MM.1S (cell line): ENCODE data around the gene RCOR1.

Experiments
- DNase-seq: peaks from one replicate; pipeline ENCODE4 v3.0.0-alpha.2; 2015
- H2AFZ ChIP-seq: fragments of 300-600 bp; sonication (generic); 2 replicates; pipeline ENCODE4 v1.6.0; 2016; ENCODE audit warnings: antibody characterized with exemption, low read length
- H3F3A ChIP-seq: fragments of 300-600 bp; sonication (generic); 2 replicates; pipeline ENCODE4 v1.6.1; 2016; ENCODE audit warnings: mild to moderate bottlenecking, antibody characterized with exemption, low read length, moderate library complexity, mixed read lengths; ENCODE audit not compliant: insufficient read depth
- H3K27ac ChIP-seq: fragments of 300-600 bp; sonication (generic); 2 replicates; pipeline ENCODE4 v1.5.1; 2016; ENCODE audit warnings: mild to moderate bottlenecking, low read length
- H3K27me3 ChIP-seq: fragments of 300-600 bp; sonication (generic); replicated peaks from 2 replicates; pipeline ENCODE4 v1.6.0; 2016; ENCODE audit warnings: low read length; ENCODE audit not compliant: insufficient read depth
- H3K36me3 ChIP-seq: fragments of 300-600 bp; sonication (generic); replicated peaks from 2 replicates; pipeline ENCODE4 v1.6.1; 2016; ENCODE audit warnings: mild to moderate bottlenecking, low read length, mixed read lengths; ENCODE audit not compliant: insufficient read depth
- H3K4me1 ChIP-seq: fragments of 300-600 bp; sonication (generic); 2 replicates; pipeline ENCODE4 v1.6.1; 2016; ENCODE audit warnings: low read length, mixed read lengths
- H3K4me2 ChIP-seq: fragments of 300-600 bp; sonication (generic); 2 replicates; pipeline ENCODE4 v1.6.0; 2016; ENCODE audit warnings: low read depth, low read length
- H3K4me3 ChIP-seq: fragments of 300-600 bp; sonication (generic); 2 replicates; pipeline ENCODE4 v1.5.1; 2016; ENCODE audit warnings: low read length, mixed read lengths
- H3K79me2 ChIP-seq: fragments of 300-600 bp; sonication (generic); 2 replicates; pipeline ENCODE4 v1.6.1; 2016; ENCODE audit warnings: mixed run types, low read length, mixed read lengths
- H3K9ac ChIP-seq: fragments of 300-600 bp; sonication (generic); 2 replicates; pipeline ENCODE4 v1.6.1; 2016; ENCODE audit warnings: low read length, mixed read lengths
- H3K9me2 ChIP-seq: fragments of 300-600 bp; sonication (generic); replicated peaks from 2 replicates; pipeline ENCODE4 v1.6.1; 2016; ENCODE audit warnings: mild to moderate bottlenecking, low read length, mixed read lengths; ENCODE audit not compliant: insufficient read depth
- H3K9me3 ChIP-seq: fragments of 300-600 bp; sonication (generic); replicated peaks from 2 replicates; pipeline ENCODE4 v1.6.1; 2016; ENCODE audit warnings: mild to moderate bottlenecking, low read length, mixed read lengths; ENCODE audit not compliant: insufficient read depth
- H4K20me1 ChIP-seq: fragments of 300-600 bp; sonication (generic); 2 replicates; pipeline ENCODE4 v1.6.1; 2016; ENCODE audit warnings: mild to moderate bottlenecking, low read length, moderate library complexity, mixed read lengths; ENCODE audit not compliant: insufficient read depth
- CTCF ChIP-seq: fragments of 300-600 bp; sonication (generic); IDR thresholded peaks from 2 replicates; pipeline ENCODE4 v1.5.1; 2016; ENCODE audit warnings: antibody characterized with exemption, low read length, mixed read lengths
- EZH2 ChIP-seq: fragments of 300-600 bp; sonication (generic); optimal IDR thresholded peaks from 2 replicates; pipeline ENCODE3; 2017; ENCODE audit warnings: low read depth, mild to moderate bottlenecking, antibody characterized with exemption, low read length, mixed read lengths
- EZH2phosphoT487 ChIP-seq: fragments of 300-600 bp; sonication (generic); IDR thresholded peaks from 2 replicates; pipeline ENCODE4 v1.6.1; 2018; ENCODE audit warnings: antibody characterized with exemption, low read length

RCOR1 gene

GRCh38 chr14:102693006-102693755 is 100.7 kb downstream of the RCOR1 start:
- no peak for DNase-seq
- H3K27ac ChIP-seq: no peak overlapping the region

GRCh38 chr14:102694530-102695166 is 102.2 kb downstream of the RCOR1 start:
- H3K27ac ChIP-seq: no peak overlapping the region
- no peak overlapping the region for H2AFZ ChIP-seq
- H3K4me2 ChIP-seq: no peak overlapping the region
- H3F3A ChIP-seq: no peaks in the 10 kb centered on the region
- TF ChIP-seq EZH2phosphoT487: no peak
- peak; percentile 38 for TF ChIP-seq CTCF
- TF ChIP-seq EZH2: no peak
- H3K27me3 ChIP-seq: no peaks in the 10 kb centered on the region
- no peaks in the 10 kb centered on the region for H4K20me1 ChIP-seq
- H3K36me3 ChIP-seq: no peaks in the 10 kb centered on the region
- peaks cover 10% of the 10 kb centered on the region; the same call in 1 of the 2 replicates for H3K79me2 ChIP-seq
- DNase-seq: peak; percentile 56
- H3K4me1 ChIP-seq: no peaks in the 10 kb centered on the region
- no peak overlapping the region for H3K9ac ChIP-seq
- H3K4me3 ChIP-seq: no peak overlapping the region
- H3K9me2 ChIP-seq: no peaks in the 10 kb centered on the region
- no peaks in the 10 kb centered on the region for H3K9me3 ChIP-seq

More at GRCh38 chr14:102693006-102693755, 100.7 kb downstream of the RCOR1 start:
- Histone ChIP-seq H4K20me1 (no peaks in the 10 kb centered on the region), H3K9ac (no peak overlapping the region), H3K4me3 (no peak overlapping the region), H3K4me1 (no peaks in the 10 kb centered on the region), H3F3A (no peaks in the 10 kb centered on the region), H3K36me3 (no peaks in the 10 kb centered on the region), H3K27me3 (no peaks in the 10 kb centered on the region), H3K79me2 (peaks cover 10% of the 10 kb centered on the region; the same call in 1 of the 2 replicates), H2AFZ (no peak overlapping the region), H3K9me3 (no peaks in the 10 kb centered on the region), H3K4me2 (no peak overlapping the region), H3K9me2 (no peaks in the 10 kb centered on the region)
- no peak for TF ChIP-seq EZH2
- TF ChIP-seq CTCF: no peak
- TF ChIP-seq EZH2phosphoT487: no peak

GRCh38 chr14:102695167-102695555 is 102.7 kb downstream of the RCOR1 start:
- Histone ChIP-seq H3K9me3 (no peaks in the 10 kb centered on the region), H3K4me1 (no peaks in the 10 kb centered on the region), H3K9me2 (no peaks in the 10 kb centered on the region), H3F3A (no peaks in the 10 kb centered on the region), H3K27me3 (no peaks in the 10 kb centered on the region), H3K4me3 (no peak overlapping the region), H3K9ac (no peak overlapping the region), H3K36me3 (no peaks in the 10 kb centered on the region), H2AFZ (no peak overlapping the region), H3K4me2 (no peak overlapping the region), H4K20me1 (no peaks in the 10 kb centered on the region), H3K79me2 (peaks cover 10% of the 10 kb centered on the region; the same call in 1 of the 2 replicates), H3K27ac (no peak overlapping the region)
- no peak for TF ChIP-seq EZH2
- no peak for TF ChIP-seq EZH2phosphoT487
- TF ChIP-seq CTCF: no peak
- no peak for DNase-seq
